ENCODE measurements around the gene NDUFAF7. TPM values are rescaled to one million over a fixed set of nuclear protein-coding genes. Genes with fewer than 3 reads are reported as not detected.

Gene NDUFAF7
- total and polyA plus RNA-seq, 10 of the 15 experiments (the other 5 are each of a cell fraction or from before 2014, with no cell fraction given), result 16.6 to 39.5 (median 24.3) TPM

GRCh38 chr2:37181726-37182684 lies 49.5 kb upstream of the NDUFAF7 start:
- no peak overlapping the region for H3K4me2 ChIP-seq (ENCODE audit: control insufficient read depth, insufficient read depth)
- TF ChIP-seq SMAD5 (IDR thresholded peaks at IDR 0.05; ENCODE audit: low read depth) (no peak), ATF2 (IDR thresholded peaks at IDR 0.05; ENCODE audit: low read length) (no peak), NRF1 (conservative IDR thresholded peaks at IDR 0.05; ENCODE audit: low read depth, low read length) (no peak), HDAC2 (IDR thresholded peaks at IDR 0.05) (no peak), STAT3 (IDR thresholded peaks at IDR 0.05; ENCODE audit: low read depth, low read length) (no peak), ZSCAN29 (IDR thresholded peaks at IDR 0.05) (no peak), MYC (IDR thresholded peaks at IDR 0.05; ENCODE audit: insufficient read depth, insufficient read length, insufficient replicate concordance, low read length, severe bottlenecking) (no peak), RFX5 (IDR thresholded peaks at IDR 0.05; ENCODE audit: low read depth, low read length) (no peak), JUND (IDR thresholded peaks at IDR 0.05; ENCODE audit: low read depth, low read length) (no peak), YBX1 (IDR thresholded peaks at IDR 0.05) (no peak), HSF1 (IDR thresholded peaks at IDR 0.05; ENCODE audit: low read depth, low read length) (no peak), DPF2 (IDR thresholded peaks at IDR 0.05) (no peak), SRF (IDR thresholded peaks at IDR 0.05; ENCODE audit: low read depth in 2 of 2, low read length in 2 of 2) (no peak), EP300 (IDR thresholded peaks at IDR 0.05; ENCODE audit: borderline replicate concordance in 1 of 2, control insufficient read depth in 1 of 2, low read depth in 2 of 2, low read length in 2 of 2) (no peak), USF1 (IDR thresholded peaks at IDR 0.05; ENCODE audit: borderline replicate concordance, extremely low read length, insufficient read depth, low read depth, low read length) (no peak), CREM (IDR thresholded peaks at IDR 0.05; ENCODE audit: low read depth) (no peak), YY1 (IDR thresholded peaks at IDR 0.05; ENCODE audit: low read depth, low read length) (no peak)

More at GRCh38 chr2:37181726-37182684, 49.5 kb upstream of the NDUFAF7 start:
- Histone ChIP-seq H3K4me3 (no peak overlapping the region), H3K4me1 (ENCODE audit: control insufficient read depth, insufficient read depth, low read length) (no peaks in the 10 kb centered on the region; the same call in 1 of the 2 replicates), H3K36me3 (ENCODE audit: control insufficient read depth in 2 of 2, insufficient read depth in 2 of 2, low read length in 1 of 2) (no peaks in the 10 kb centered on the region), H3K9ac (ENCODE audit: control insufficient read depth, insufficient read depth, low read length) (no peak overlapping the region), H3K79me2 (ENCODE audit: control insufficient read depth, insufficient read depth, low read length) (no peaks in the 10 kb centered on the region), H2AFZ (ENCODE audit: control insufficient read depth, low read depth, low read length) (no peak overlapping the region), H3K9me3 (replicated peaks; ENCODE audit: control insufficient read depth, insufficient read depth, low read length) (no peaks in the 10 kb centered on the region), H3K27me3 (replicated peaks in 1 of 2; ENCODE audit: control insufficient read depth in 2 of 2, insufficient read depth in 2 of 2, low read length in 1 of 2) (no peaks in the 10 kb centered on the region), H3K27ac (ENCODE audit: control insufficient read depth, insufficient read depth) (no peak overlapping the region), H4K20me1 (ENCODE audit: control insufficient read depth, insufficient read depth) (no peaks in the 10 kb centered on the region)
- ChIA-PET POLR2A (interaction anchor here (0.6 kb wide), 1 partner anchor 292 kb away, joined by 3 read pairs; no protein-coding TSS in a partner anchor), RAD21 (ENCODE audit: unreplicated experiment) (no interaction called here), CTCF (no interaction called here), SMC1A (ENCODE audit: uncharacterized antibody, unreplicated experiment) (interaction anchor here (1.0 to 1.5 kb wide), 2 partner anchors 15 to 188 kb away, joined by 3 to 4 read pairs; no protein-coding TSS in a partner anchor)
- FAIRE-seq, result no peak
- in situ Hi-C loops (cut with MboI) (no loop called here), intact Hi-C loops (cut with micrococcal nuclease; ENCODE audit: unreplicated experiment) (no loop called here)
- WGBS (ENCODE audit: insufficient coverage, insufficient replicate concordance, low lambda C conversion rate, missing lambda C conversion rate), result 57% methylated on average over 17 of the region's 17 CpGs
- no peak for ATAC-seq
- BruUV-seq (replicated peaks), result no TSS peak
- no peak for DNase-seq (ENCODE audit: low read depth, low spot score)
